Lung microvascular endothelial cell (primary cell): ENCODE data around the gene BBLN. TPM values are rescaled to one million over a fixed set of nuclear protein-coding genes. Genes with fewer than 3 reads are reported as not detected.
A peak's percentile ranks its signal among the peaks of the same experiment; 100 is the strongest.
"Not testable (repeated sequence)": the region's sequence is repeated elsewhere in the genome, so short reads cannot be mapped to it uniquely, and the experiment has no call there.

Experiments used
- DNase-seq, 2 donors: peaks; one replicate each; pipeline versions ENCODE4 v3.0.0 to v3.0.0-alpha.2; 2010; ENCODE audit warnings: low read depth in 2 of 2
- total RNA-seq: library from RNA; depleted of rRNA; stranded (reverse); fragments of >200 nt; gene quantifications from 2 replicates; pipeline ENCODE4 v1.2.1, GENCODE V29; 2014

Gene BBLN
- total RNA-seq, 1 donor from 2014 or later: 48.2 TPM

DNA sequence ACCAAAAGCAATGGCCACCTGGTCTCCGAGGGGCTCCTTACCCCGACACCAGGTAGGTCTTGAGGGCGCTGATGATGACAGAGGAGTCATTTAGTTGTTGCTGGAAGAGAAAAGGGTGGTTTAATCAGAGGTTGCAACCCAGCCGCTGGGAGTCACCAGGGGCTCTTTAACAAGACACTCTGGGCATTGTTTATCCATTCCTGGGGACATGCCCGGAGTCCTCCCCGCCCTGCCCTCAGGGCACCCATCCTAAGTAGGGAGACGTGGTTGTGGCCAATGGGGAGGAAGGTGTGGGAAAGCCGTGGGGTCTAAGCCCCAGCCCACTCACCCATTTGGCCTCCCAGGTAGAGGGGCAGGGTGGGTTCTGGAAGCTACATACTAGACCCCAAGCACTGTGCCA, 35.6 kb upstream of the BBLN start:
- DNase-seq: no peak

GRCh38 chr9:128124873-128125579, 35.0 kb upstream of the BBLN start:
- DNase-seq: peak; percentile 46 to 63

DNA sequence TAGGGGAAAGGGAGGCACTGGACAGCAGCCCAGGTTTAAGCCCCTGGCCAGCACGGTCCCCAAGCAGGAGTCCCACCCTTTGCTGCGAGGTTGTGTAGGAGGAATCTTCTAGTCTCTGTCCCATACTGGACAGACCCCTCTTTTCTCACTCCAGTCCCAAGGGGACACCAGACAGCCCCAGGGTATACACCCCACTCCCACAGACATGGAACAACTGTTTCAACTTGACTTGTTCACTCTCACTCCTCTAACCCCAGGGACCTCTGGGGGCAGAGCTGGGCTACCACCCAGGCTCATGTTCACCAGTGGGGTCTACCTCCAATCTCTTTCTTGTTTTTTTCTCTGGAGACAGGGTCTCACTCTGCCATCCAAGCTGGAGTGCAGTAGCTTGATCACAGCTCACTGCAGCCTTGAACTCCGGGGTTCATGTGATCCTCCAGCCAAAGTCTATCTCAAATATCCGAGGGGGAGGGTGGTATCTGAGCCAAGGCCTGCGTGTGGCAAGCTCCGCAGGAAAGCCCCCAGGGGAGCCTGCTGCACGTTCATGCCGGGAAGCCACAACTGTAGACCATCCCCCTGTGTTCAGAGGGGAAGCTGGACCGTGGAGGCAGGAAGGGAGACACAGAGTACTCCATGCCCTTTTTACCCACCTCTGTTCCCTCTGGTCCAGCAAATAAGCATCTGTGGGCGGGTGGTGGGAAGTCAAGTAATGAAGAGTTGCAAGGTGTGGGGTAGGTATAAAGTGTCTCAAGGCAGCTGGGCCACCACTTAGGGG, 34.3 kb upstream of the BBLN start:
- DNase-seq: no peak

DNA sequence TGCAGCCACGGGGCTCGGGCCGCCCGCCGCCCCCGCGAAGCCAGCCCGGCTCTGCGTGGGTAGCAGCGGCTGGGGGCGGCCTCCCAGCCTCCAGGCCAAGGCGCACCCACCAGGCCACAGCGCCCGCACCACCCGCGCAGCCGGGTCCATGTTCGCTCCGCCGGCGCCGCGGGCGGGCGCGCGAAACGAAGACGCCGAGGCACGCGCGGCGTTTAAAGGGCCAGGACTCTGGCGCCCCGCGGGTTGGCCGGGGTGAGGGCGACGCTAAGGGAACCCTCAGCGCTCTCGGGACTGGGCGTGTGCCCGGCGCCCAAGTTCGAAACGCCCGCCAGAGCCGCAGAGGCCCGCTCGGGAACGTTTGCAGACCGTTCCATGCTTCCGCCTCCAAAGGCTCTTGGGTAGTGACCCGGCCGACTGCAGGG, 32.5 kb upstream of the BBLN start, which contains the start of gene PTGES2:
Gene PTGES2, minus strand, starts transcription at position 162 of the 422 bp plus-strand sequence. Its CDS starts 12 bp downstream, at position 150.
- DNase-seq: peak; percentile 88 to 90

- DNase-seq: peak; percentile 88 to 90
Measured at GRCh38 chr9:128127990-128128835, 31.9 kb upstream of the BBLN start.

GRCh38 chr9:128128836-128129590, 31.1 kb upstream of the BBLN start:
- DNase-seq: no peak

DNA sequence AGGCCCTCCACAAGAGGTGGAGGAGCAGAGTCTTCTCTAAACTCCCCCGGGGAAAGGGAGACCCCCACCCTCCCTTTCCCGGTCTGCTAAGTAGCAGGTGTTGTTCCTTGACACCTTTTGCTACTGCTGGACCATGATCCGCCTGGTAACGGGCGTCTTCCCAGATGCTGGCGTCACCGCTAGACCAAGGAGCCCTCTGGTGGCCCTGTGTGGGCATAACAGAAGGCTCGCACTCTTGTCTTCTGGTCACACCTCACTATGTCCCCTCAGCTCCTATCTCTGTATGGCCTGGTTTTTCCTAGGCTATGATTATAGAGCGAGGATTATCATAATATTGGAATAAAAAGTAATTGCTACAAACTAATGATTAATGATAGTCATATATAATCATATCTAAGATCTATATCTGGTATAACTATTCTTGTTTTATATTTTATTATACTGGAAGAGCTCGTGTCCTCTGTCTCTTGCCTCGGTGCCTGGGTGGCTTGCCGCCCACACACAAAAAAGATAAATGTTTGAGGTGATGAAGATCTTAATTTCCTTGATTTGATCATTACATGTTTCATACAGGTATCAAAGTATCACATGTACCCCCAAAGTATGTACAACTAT, 30.0 kb upstream of the BBLN start:
- not testable (repeated sequence) for DNase-seq

DNA sequence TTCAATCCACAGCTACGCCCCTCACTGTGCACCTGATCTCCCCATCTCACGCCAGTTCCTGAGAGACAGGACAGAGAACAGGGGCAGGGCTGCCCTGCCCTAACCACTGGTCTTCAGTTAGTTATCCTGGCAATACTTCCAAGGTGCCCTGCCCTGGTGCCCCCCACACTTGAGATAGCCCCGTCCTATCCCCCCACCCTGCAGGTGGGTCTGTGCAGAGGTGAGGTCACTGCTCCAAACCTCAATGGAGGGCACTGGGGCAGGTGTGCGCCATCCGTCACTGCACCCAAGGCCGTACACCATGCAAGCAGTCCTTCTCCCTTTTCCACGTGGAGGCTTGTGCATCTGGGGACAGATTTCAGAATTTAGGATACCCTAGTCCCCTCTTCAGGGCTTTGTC, 29.4 kb upstream of the BBLN start:
- DNase-seq: not testable (repeated sequence)

GRCh38 chr9:128131346-128131745, 28.7 kb upstream of the BBLN start:
- DNase-seq: not testable (repeated sequence)

DNA sequence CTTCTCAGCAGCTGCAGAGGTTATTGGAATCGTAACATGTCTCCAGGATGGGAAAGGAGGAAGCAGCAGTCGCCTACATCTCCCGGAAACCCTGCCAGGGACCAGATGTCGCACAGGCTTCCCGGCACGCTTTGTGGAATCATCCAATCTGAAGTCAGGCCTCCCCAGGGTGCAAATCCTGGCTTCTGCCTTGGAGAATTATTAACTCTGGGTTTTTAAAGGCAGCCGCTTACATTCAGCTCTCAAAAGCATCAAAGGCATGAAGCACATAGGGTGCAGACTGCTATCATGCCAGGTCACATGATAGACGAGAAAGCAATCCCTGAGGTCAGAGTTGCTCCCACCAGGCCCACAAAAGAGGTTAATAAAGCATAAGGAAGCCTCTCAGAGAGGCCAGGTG, 27.9 kb upstream of the BBLN start:
- not testable (repeated sequence) for DNase-seq

DNA sequence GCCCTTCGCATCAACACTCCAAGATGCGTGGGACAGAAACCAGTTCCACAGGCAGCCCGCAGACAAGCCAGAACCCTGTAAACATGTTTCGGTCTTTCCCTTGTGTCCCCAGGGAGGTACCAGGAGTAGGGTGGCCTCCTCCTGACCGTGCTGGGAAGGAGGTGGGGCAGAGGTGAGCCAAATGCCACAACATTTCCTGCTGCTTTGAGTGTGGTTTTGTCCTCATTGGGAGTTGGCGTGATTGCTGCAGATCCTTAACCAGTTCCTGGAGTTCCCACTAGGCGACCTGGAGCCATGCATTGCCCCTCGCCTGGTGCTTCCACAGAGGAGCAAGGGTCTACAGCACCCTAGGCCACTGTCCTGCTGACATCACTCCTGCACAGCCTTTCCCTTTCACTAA, 24.5 kb upstream of the BBLN start:
- not testable (repeated sequence) for DNase-seq

DNA sequence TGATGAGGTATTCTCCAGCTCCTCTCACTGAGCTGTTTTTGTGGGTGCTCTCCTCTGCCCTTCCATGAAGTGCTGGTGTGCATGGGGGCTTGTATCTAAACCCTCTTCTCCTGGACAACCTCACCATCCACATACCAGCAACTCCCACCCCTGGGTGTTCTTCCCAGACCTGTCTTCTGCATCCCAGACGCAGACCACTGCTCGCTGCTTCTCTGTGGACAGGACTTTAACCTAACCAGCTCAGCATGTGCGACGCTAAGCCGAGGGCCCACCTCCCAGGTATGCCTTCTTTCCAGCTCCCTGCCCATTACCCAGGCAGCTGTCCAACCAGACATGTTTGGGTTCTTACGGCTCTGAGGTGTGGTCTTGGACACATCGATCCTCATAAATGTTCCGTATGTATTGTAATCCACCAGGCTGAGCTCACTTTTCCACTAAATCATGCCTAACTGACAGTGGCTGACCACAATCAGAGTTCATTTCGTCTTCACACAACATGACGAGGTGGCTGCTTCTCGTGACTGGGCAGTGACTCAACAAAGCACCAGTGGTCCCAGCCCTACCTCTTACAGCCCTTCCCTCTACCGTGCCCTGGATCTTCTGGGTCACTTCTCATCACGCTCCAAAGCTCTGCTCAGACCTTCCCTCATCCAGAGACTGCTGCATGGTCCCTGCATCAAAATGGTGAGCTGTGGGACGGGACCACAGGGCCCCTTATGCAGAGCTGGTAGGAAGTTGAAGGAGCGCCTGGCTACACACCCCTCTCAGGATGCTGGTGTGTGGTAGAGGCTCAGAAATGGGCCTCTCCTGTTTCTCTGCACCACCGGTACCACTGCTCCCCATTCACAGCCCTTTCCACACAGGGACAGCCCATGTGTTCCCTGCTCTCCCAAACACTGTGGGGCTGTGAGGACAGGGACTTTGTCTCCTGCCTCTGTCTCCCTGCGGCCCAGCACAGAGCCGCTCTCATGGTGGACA, 23.0 kb upstream of the BBLN start:
- peak in 1 of 2 donors; percentile 24 for DNase-seq

DNA sequence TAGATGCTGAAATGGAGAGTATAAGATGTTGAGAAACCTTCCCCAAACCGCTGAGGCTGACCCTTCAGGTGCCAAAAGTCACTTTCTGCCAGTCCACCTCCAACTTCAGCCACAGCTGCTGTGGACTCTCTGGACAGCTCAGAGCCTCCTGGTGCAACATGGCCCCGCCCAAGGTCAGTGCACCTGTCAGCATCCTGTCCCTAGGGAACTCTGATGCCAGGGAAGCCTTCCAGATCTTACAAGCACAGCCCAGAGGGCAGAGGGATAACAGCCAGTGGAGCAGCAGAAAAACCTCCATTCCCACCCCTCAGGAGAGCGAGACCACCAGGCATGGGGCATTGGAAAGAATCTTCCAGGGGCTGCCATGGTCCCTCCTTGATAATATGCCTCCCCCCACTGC, 22.1 kb upstream of the BBLN start:
- DNase-seq: no peak

- DNase-seq: no peak
Measured at GRCh38 chr9:128139621-128140020, 20.4 kb upstream of the BBLN start.

- DNase-seq: no peak
Measured at GRCh38 chr9:128141604-128142003, 18.5 kb upstream of the BBLN start.

DNA sequence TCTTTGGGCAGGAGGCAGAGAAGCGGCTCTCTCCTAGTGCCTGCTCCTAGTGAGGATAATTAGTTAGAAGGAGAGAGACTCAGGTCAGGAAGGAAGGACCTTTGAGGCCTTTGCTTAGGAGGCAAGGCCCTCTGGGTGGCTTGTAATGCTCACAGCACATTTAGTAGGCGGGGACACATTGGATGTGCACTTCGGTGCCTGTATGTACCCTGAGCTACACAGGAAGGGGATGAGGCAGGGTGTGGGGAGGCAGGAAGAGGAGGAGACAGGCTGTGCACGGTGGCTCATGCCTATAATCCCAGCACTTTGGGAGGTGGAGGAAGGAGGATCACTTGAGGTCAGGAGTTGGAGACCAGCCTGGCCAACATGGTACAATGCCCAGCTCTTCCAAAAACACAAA, 18.0 kb upstream of the BBLN start:
- no peak for DNase-seq

- DNase-seq: no peak
Measured at GRCh38 chr9:128142596-128142995, 17.5 kb upstream of the BBLN start.

DNA sequence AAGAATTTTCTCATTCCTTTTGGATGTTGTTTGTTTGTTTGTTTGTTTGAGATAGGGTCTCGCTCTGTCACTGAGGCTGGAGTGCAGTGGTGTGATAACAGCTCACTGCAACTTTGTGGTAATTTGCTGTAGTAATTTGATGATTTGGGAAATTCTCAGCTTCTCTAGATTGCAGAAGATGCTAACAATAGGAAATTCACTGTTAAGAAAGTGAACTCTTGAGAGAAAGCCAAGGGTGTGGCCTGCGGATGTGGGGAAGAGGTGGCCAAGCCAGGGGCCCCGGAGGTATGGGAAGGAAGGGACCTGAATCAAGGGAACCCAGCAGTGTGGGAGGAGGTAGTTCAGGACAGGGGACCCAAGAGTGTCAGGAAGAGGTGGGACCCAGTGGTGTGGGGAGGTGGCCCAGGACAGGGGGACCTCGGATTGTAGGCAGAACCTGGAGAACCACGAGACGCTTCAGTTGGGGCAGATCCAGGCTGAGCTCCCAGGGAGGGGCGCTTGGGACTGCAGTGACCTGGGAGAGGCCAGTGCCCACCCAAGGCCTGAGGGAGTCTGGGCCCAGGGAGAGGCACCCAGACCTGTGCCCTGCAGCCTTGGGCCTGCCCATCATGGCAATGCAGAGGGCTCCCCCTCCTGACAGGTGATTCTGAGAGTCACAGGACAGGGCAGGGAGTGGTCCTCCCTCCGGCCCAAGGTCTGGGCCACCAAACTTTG, 16.4 kb upstream of the BBLN start:
- DNase-seq: no peak
